HG03439 (cell line): ENCODE data around the gene LPP.
"Not testable (repeated sequence)": the region's sequence is repeated elsewhere in the genome, so short reads cannot be mapped to it uniquely, and the experiment has no call there.

Experiments
- ATAC-seq: cut with Tn5 transposase; IDR thresholded peaks from one replicate; pipeline ENCODE4 v1.9.1; 2021; ENCODE audit warnings: mild to moderate bottlenecking, moderate library complexity; ENCODE audit not compliant: unreplicated experiment

LPP gene

GRCh38 chr3:188421836-188422540, 268.0 kb downstream of the LPP start:
- peak; percentile 100 for ATAC-seq

- not testable (repeated sequence) for ATAC-seq
Measured at GRCh38 chr3:188427981-188428380, 274.0 kb downstream of the LPP start.

GRCh38 chr3:188431040-188431439, 277.1 kb downstream of the LPP start:
- ATAC-seq: no peak

GRCh38 chr3:188431553-188431952, 277.6 kb downstream of the LPP start:
- ATAC-seq: no peak

- no peak for ATAC-seq
Measured at GRCh38 chr3:188432802-188433520, 279.0 kb downstream of the LPP start.

GRCh38 chr3:188433521-188434150, 279.7 kb downstream of the LPP start:
- ATAC-seq: no peak

- ATAC-seq: no peak
Measured at GRCh38 chr3:188434594-188434993, 280.6 kb downstream of the LPP start.

GRCh38 chr3:188435266-188435665, 281.3 kb downstream of the LPP start:
- no peak for ATAC-seq

- no peak for ATAC-seq
Measured at GRCh38 chr3:188437926-188438325, 284.0 kb downstream of the LPP start.

GRCh38 chr3:188439080-188439479, 285.1 kb downstream of the LPP start:
- ATAC-seq: no peak

- no peak for ATAC-seq
Measured at GRCh38 chr3:188440340-188440972, 286.5 kb downstream of the LPP start.

- ATAC-seq: no peak
Measured at GRCh38 chr3:188442430-188442829, 288.5 kb downstream of the LPP start.

GRCh38 chr3:188445175-188445574, 291.2 kb downstream of the LPP start:
- ATAC-seq: not testable (repeated sequence)

GRCh38 chr3:188446014-188446413, 292.1 kb downstream of the LPP start:
- peak; percentile 57 for ATAC-seq

- peak; percentile 61 for ATAC-seq
Measured at GRCh38 chr3:188446766-188447165, 292.8 kb downstream of the LPP start.

GRCh38 chr3:188448813-188449212, 294.9 kb downstream of the LPP start:
- no peak for ATAC-seq

- ATAC-seq: no peak
Measured at GRCh38 chr3:188449421-188449820, 295.5 kb downstream of the LPP start.

- no peak for ATAC-seq
Measured at GRCh38 chr3:188452158-188452772, 298.3 kb downstream of the LPP start.

- no peak for ATAC-seq
Measured at GRCh38 chr3:188453431-188454384, 299.8 kb downstream of the LPP start.

GRCh38 chr3:188455748-188456147, 301.8 kb downstream of the LPP start:
- no peak for ATAC-seq
